Thyroid gland (tissue), 4 donors: ENCODE data around the gene BMP6. TPM values are rescaled to one million over a fixed set of nuclear protein-coding genes. Genes with fewer than 3 reads are reported as not detected.

Experiments
- DNase-seq, 2 donors: peaks; one replicate each; pipeline ENCODE4 v3.0.0-alpha.2; 2019
- H3K27ac ChIP-seq, 3 donors: fragments of 200-600 bp; sonication (generic); 1 replicate in 2 of 3; 2 replicates in 1 of 3; pipeline ENCODE4 v1.5.1; 2016 to 2019; ENCODE audit warnings: mild to moderate bottlenecking in 1 of 3, moderate library complexity in 1 of 3
- H3K27me3 ChIP-seq: fragments of 200-600 bp; sonication (generic); one replicate; pipeline ENCODE4 v1.5.1; 2019
- H3K36me3 ChIP-seq, 2 donors: fragments of 200-600 bp; sonication (generic); one replicate each; pipeline ENCODE4 v1.5.1; 2016 to 2019
- H3K4me1 ChIP-seq, 2 donors: fragments of 200-600 bp; sonication (generic); one replicate each; pipeline ENCODE4 v1.5.1; 2017 to 2019
- H3K4me3 ChIP-seq, 3 donors: fragments of 200-600 bp; sonication (generic); replicated peaks in 1 of 3; 1 replicate in 2 of 3; 2 replicates in 1 of 3; pipeline ENCODE4 v1.5.1; 2016; ENCODE audit warnings: mild to moderate bottlenecking in 1 of 3
- H3K9me3 ChIP-seq: fragments of 200-600 bp; sonication (generic); one replicate; pipeline ENCODE4 v1.5.1; 2017
- CTCF ChIP-seq, 6 experiments: fragments of 200-600 bp in 3 of 6; fragments of 450-650 bp in 3 of 6; sonication (generic) in 3 of 6; IDR thresholded peaks; one replicate each; pipeline ENCODE4 v1.5.1; 2016 to 2019; ENCODE audit warnings: antibody characterized with exemption in 6 of 6, mild to moderate bottlenecking in 2 of 6, inconsistent platforms in 1 of 6, moderate library complexity in 1 of 6
- POLR2A ChIP-seq, 2 donors: fragments of 450-650 bp; IDR thresholded peaks; one replicate each; pipeline ENCODE4 v1.6.1; 2017; ENCODE audit warnings: antibody characterized with exemption in 2 of 2, mild to moderate bottlenecking in 2 of 2, moderate library complexity in 1 of 2
- WGBS, 2 donors: methylation state at CpG; one replicate each; pipeline ENCODE4 v1.1.5; 2017; 5-methylcytosine and 5-hydroxymethylcytosine counted together
- intact Hi-C: fragments of 100-400 bp; cut with DNase I; formaldehyde crosslinking; loops from one replicate; pipeline ENCODE4 v1.15.1; 2023
- total RNA-seq, 4 donors: library from RNA; depleted of rRNA; stranded (reverse); fragments of >200 nt; gene quantifications; one replicate each; pipeline ENCODE4 v1.2.3, GENCODE V29; 2016

Gene BMP6
- total RNA-seq, 4 donors from 2014 or later, result 0.78 to 3.1 (median 1.9) TPM

DNA sequence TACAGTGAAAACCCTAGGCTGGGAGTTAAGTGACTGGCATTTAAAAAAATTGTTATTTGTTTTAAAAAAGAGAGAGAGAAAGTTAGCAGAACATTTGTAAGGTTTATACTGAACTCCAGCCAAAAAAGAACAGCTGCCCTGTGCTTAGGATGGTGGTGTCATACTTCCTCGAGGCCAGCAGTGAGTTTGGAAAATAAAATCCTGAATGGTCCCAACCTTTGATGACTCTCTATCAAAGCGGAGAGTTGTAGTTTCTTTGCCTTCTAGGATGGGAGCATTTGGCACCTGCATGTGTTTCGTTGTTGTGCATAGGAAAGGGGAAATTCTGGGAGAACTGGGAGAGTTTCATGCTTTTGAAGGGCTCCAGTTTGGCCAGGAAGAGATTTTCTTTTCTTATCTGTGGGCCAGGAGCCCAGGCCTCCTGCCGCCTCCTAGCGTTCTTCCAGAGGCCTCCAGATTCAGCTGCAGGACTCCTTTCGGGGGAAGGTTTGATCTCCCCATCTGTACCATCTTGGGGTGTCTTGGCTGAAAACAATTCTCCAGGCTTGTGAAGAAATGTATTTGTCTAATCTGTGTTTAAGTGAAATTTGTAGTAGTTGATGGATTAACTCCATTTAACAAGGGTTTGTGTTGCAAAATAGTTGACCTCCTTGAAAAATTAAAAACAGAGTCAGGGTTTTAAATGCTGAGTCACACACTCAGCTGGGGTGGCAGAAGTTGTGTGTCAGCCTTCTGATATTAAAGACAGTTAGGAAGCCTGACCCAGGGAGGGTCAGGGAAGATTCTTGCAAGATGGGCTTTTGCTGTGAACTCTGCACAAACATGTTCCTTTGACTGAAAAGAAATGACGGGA lies 121.3 kb downstream of the BMP6 start:
- H3K4me1 ChIP-seq, result no peaks in the 10 kb centered on the region
- no peak for DNase-seq
- H3K9me3 ChIP-seq, result no peaks in the 10 kb centered on the region
- 62 to 84% methylated on average over 7 of the region's 7 CpGs for WGBS, 2 donors
- H3K36me3 ChIP-seq, result no peaks in the 10 kb centered on the region
- no peak overlapping the region for H3K4me3 ChIP-seq
- no peak for TF ChIP-seq CTCF (IDR thresholded peaks at IDR 0.05)
- TF ChIP-seq POLR2A (IDR thresholded peaks at IDR 0.05), result no peak
- no peak overlapping the region for H3K27ac ChIP-seq
- H3K27me3 ChIP-seq, result no peaks in the 10 kb centered on the region
- intact Hi-C loops, result no loop called here

- no peak for TF ChIP-seq CTCF (IDR thresholded peaks at IDR 0.05)
- no peak for TF ChIP-seq POLR2A (IDR thresholded peaks at IDR 0.05)
- no peaks in the 10 kb centered on the region for H3K27me3 ChIP-seq
- no peak for DNase-seq
- intact Hi-C loops, result no loop called here
- H3K36me3 ChIP-seq, result no peaks in the 10 kb centered on the region
- 91 to 93% methylated on average over 4 of the region's 4 CpGs for WGBS, 2 donors
- no peak overlapping the region for H3K4me3 ChIP-seq
- no peaks in the 10 kb centered on the region for H3K4me1 ChIP-seq
- no peaks in the 10 kb centered on the region for H3K9me3 ChIP-seq
- no peak overlapping the region for H3K27ac ChIP-seq
These were observed 122.3 kb downstream of the BMP6 start for GRCh38 chr6:7848229-7848628.

DNA sequence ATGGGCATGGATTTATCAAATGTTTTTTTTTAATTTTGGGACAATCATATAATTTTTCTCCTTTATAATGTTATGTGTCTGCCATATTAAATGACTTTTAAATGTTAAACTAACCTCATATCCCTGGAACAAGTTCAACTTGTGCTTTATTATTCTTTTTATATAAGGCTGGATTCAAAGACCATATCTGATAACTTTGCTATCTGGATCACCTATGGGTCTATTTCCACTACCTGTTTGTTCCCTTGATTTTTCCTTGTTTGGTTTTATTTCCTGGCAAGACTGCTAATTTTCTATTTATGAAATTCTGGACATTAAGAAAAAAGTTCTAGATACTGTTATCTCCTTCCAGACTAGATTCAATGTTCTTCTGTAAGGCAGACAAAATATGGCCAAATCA lies 125.9 kb downstream of the BMP6 start:
- Histone ChIP-seq H3K4me1 (no peaks in the 10 kb centered on the region), H3K36me3 (no peaks in the 10 kb centered on the region), H3K27ac (no peak overlapping the region), H3K4me3 (no peak overlapping the region), H3K27me3 (no peaks in the 10 kb centered on the region), H3K9me3 (no peaks in the 10 kb centered on the region)
- no peak for TF ChIP-seq CTCF (IDR thresholded peaks at IDR 0.05)
- TF ChIP-seq POLR2A (IDR thresholded peaks at IDR 0.05), result no peak
- intact Hi-C loops, result no loop called here
- DNase-seq, result no peak

DNA sequence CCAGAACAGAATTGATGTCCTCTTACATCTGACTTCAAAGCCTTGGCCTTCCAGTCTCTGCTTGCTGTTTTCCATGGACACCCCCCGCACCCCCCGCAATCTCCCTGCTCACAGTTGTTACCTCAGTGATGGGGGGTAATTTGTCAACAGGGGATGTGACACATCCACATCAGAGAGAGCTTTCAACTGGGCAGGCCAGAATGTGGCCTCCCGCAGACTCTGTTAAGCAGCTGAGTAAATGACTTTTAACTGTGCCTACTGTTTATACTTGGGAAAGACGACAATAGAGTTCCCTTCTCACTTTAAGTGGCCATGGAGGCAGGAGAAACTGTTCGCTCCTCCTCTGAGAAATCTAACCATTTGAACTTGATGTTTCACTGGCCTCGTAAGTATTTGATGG lies 133.7 kb downstream of the BMP6 start:
- TF ChIP-seq POLR2A (IDR thresholded peaks at IDR 0.05) (no peak), CTCF (IDR thresholded peaks at IDR 0.05) (no peak)
- Histone ChIP-seq H3K27me3 (no peaks in the 10 kb centered on the region), H3K4me1 (no peaks in the 10 kb centered on the region), H3K36me3 (no peaks in the 10 kb centered on the region), H3K9me3 (no peaks in the 10 kb centered on the region), H3K4me3 (no peak overlapping the region), H3K27ac (no peak overlapping the region)
- no peak for DNase-seq
- WGBS, 2 donors, result 57 to 64% methylated on average over 6 of the region's 6 CpGs
- intact Hi-C loops, result no loop called here

GRCh38 chr6:7865781-7866180 lies 139.9 kb downstream of the BMP6 start:
- Histone ChIP-seq H3K36me3 (no peaks in the 10 kb centered on the region), H3K27me3 (no peaks in the 10 kb centered on the region), H3K4me1 (no peaks in the 10 kb centered on the region), H3K27ac (no peak overlapping the region), H3K4me3 (no peak overlapping the region), H3K9me3 (no peaks in the 10 kb centered on the region)
- WGBS, 2 donors, result 67 to 81% methylated on average over 6 of the region's 6 CpGs
- DNase-seq, result no peak
- TF ChIP-seq CTCF (IDR thresholded peaks at IDR 0.05), result no peak
- no peak for TF ChIP-seq POLR2A (IDR thresholded peaks at IDR 0.05)
- intact Hi-C loops, result no loop called here
